Endothelial cell of umbilical vein (primary cell): ENCODE measurements around the gene KCTD21. TPM values are rescaled to one million over a fixed set of nuclear protein-coding genes. Genes with fewer than 3 reads are reported as not detected.

ENCODE experiments used
- BruUV-seq: library from RNA; stranded (reverse); fragments of 400-500 nt; replicated peaks from 2 replicates; lab custom pipeline; 2021; lab: Mats Ljungman, UMichigan
- CTCF ChIA-PET: fragments of 300-600, 350-600 bp; sonication (Branson Sonifier 250); formaldehyde crosslinking; loops from one replicate; lab custom pipeline; 2021; ENCODE audit warnings: antibody characterized with exemption, inconsistent platforms; lab: Charles Lee
- POLR2A ChIA-PET: fragments of 300-600, 350-600 bp; sonication (Branson Sonifier 250); formaldehyde crosslinking; loops from one replicate; lab custom pipeline; 2021; ENCODE audit warnings: antibody characterized with exemption, inconsistent platforms; lab: Charles Lee
- DNase-seq: peaks from one replicate; pipeline ENCODE4 v3.0.0-alpha.2; 2011; ENCODE audit warnings: low read depth, low spot score
- FAIRE-seq: peaks from 2 replicates; lab custom pipeline; 2011; peaks lifted over from hg19 to GRCh38; lab: Jason Lieb, UNC
- H2AFZ ChIP-seq: 2 replicates; pipeline ENCODE4 v1.6.0; 2012; ENCODE audit warnings: low read depth, low read length, control low read depth, inconsistent platforms
- H3K27ac ChIP-seq: 2 replicates; pipeline ENCODE4 v1.5.1; 2011; ENCODE audit warnings: low read depth, mild to moderate bottlenecking, control low read depth, low read length, moderate library complexity; ENCODE audit not compliant: insufficient read depth
- H3K27me3 ChIP-seq, 2 experiments: 2 replicates each; pipeline versions ENCODE4 v1.6.0 to v1.6.1; 2011; ENCODE audit warnings: low read length in 2 of 2, mixed read lengths in 1 of 2; ENCODE audit not compliant: control insufficient read depth in 2 of 2, insufficient read depth in 2 of 2
- H3K36me3 ChIP-seq, 2 experiments: 2 replicates in 1 of 2; 3 replicates in 1 of 2; pipeline ENCODE4 v1.5.1; 2011; ENCODE audit warnings: low read length in 2 of 2, mild to moderate bottlenecking in 1 of 2, moderate library complexity in 1 of 2; ENCODE audit not compliant: control insufficient read depth in 2 of 2, insufficient read depth in 2 of 2; ENCODE audit errors: extremely low read depth in 1 of 2
- H3K4me1 ChIP-seq: 3 replicates; pipeline ENCODE4 v1.5.1; 2011; ENCODE audit warnings: mild to moderate bottlenecking, low read length; ENCODE audit not compliant: control insufficient read depth, insufficient read depth; ENCODE audit errors: extremely low read depth
- H3K4me2 ChIP-seq: 2 replicates; pipeline ENCODE4 v1.6.1; 2011; ENCODE audit warnings: low read length, control low read depth, mixed read lengths; ENCODE audit not compliant: insufficient read depth
- H3K4me3 ChIP-seq, 3 experiments: fragments of 200-600 bp in 1 of 3; sonication (generic), shearing (Covaris generic) in 1 of 3; replicated peaks in 1 of 3; 2 replicates each; pipeline ENCODE4 v1.5.1; 2011 to 2016; ENCODE audit warnings: control low read depth in 3 of 3, low read length in 3 of 3, mild to moderate bottlenecking in 2 of 3, inconsistent platforms in 1 of 3, low read depth in 1 of 3, moderate library complexity in 1 of 3; ENCODE audit not compliant: insufficient read depth in 1 of 3
- H3K79me2 ChIP-seq: 2 replicates; pipeline ENCODE4 v1.6.0; 2012; ENCODE audit warnings: low read length, inconsistent platforms; ENCODE audit not compliant: control insufficient read depth, insufficient read depth
- H3K9ac ChIP-seq: replicated peaks from 2 replicates; pipeline ENCODE3; 2011; ENCODE audit warnings: low read length, control low read depth; ENCODE audit not compliant: insufficient read depth; ENCODE audit errors: extremely low read depth
- H3K9me1 ChIP-seq: replicated peaks from 3 replicates; pipeline ENCODE4 v1.6.0; 2011; ENCODE audit warnings: mild to moderate bottlenecking, low read length; ENCODE audit not compliant: control insufficient read depth, insufficient read depth; ENCODE audit errors: extremely low read depth
- H3K9me3 ChIP-seq: replicated peaks from 2 replicates; pipeline ENCODE4 v1.5.1; 2012; ENCODE audit warnings: low read length, inconsistent platforms; ENCODE audit not compliant: control insufficient read depth, insufficient read depth
- H4K20me1 ChIP-seq: replicated peaks from 2 replicates; pipeline ENCODE3; 2011; ENCODE audit warnings: mild to moderate bottlenecking, low read length; ENCODE audit not compliant: control insufficient read depth, insufficient read depth; ENCODE audit errors: extremely low read depth
- CTCF ChIP-seq, 2 donors: IDR thresholded peaks; 1 replicate in 1 of 2; 2 replicates in 1 of 2; pipeline ENCODE4 v1.5.1; 2011; ENCODE audit warnings: low read length in 2 of 2, mild to moderate bottlenecking in 2 of 2, moderate library complexity in 2 of 2, control low read depth in 1 of 2, inconsistent platforms in 1 of 2, low read depth in 1 of 2; ENCODE audit not compliant: insufficient read depth in 1 of 2; ENCODE audit errors: extremely low read depth in 1 of 2
- FOS ChIP-seq: IDR thresholded peaks from 2 replicates; pipeline ENCODE4 v1.6.1; 2011; ENCODE audit warnings: mild to moderate bottlenecking, low read length, moderate library complexity, borderline replicate concordance; ENCODE audit not compliant: insufficient read depth
- MAX ChIP-seq: IDR thresholded peaks from 2 replicates; pipeline ENCODE4 v1.6.1; 2011; ENCODE audit not compliant: insufficient read depth, insufficient read length
- POLR2A ChIP-seq: IDR thresholded peaks from 2 replicates; pipeline ENCODE4 v1.6.1; 2012; ENCODE audit warnings: low read depth, mild to moderate bottlenecking, control low read depth, low read length
- dilution Hi-C: fragments of 300-500 bp; cut with MboI; formaldehyde crosslinking; loops from one replicate; pipeline ENCODE4 v1.15.0; 2019; ENCODE audit warnings: low sequenced_read_pairs; ENCODE audit not compliant: extremely low pct_ligation_motif_present
- intact Hi-C: fragments of 100-400 bp; cut with micrococcal nuclease; formaldehyde crosslinking; loops from one replicate; pipeline ENCODE4 v1.10.0; 2022
- polyA plus RNA-seq, 4 experiments: library from polyadenylated mRNA; depleted of rRNA in 3 of 4; stranded (reverse) in 3 of 4; unstranded in 1 of 4; fragments of >200 nt; gene quantifications; 2 replicates each; pipeline versions ENCODE4 v1.2.1 to v1.2.3, GENCODE V29; 2011 to 2012; ENCODE audit warnings: missing spikeins in 1 of 4
- total RNA-seq: library from RNA; stranded (reverse); gene quantifications from 2 replicates; pipeline ENCODE4 v1.2.3, GENCODE V29; 2021

Gene KCTD21
- total and polyA plus RNA-seq, 2 donors (not counting 3 experiments of a cell fraction or from before 2014, with no cell fraction given), result 8.5 to 11.9 TPM

- POLR2A ChIA-PET, result no interaction called here
These were observed 41.9 kb upstream of the KCTD21 start for GRCh38 chr11:78230161-78230877.

More at GRCh38 chr11:78230161-78230877, 41.9 kb upstream of the KCTD21 start:
- BruUV-seq, result no TSS peak
- Histone ChIP-seq H3K9me1 (no peaks in the 10 kb centered on the region), H3K4me2 (no peak overlapping the region), H3K36me3 (peaks cover 0 to 5% of the 10 kb centered on the region in 2 experiments), H2AFZ (no peak overlapping the region), H4K20me1 (no peaks in the 10 kb centered on the region), H3K27ac (no peak overlapping the region), H3K9me3 (no peaks in the 10 kb centered on the region), H3K27me3 (no peaks in the 10 kb centered on the region), H3K9ac (no peak overlapping the region), H3K4me3 (no peak overlapping the region), H3K4me1 (peaks cover 4% of the 10 kb centered on the region), H3K79me2 (no peaks in the 10 kb centered on the region)
- dilution Hi-C loops, result no loop called here
- DNase-seq (no peak), FAIRE-seq (no peak)
- intact Hi-C loops, result no loop called here
- TF ChIP-seq POLR2A (no peak), FOS (no peak), CTCF (IDR thresholded peaks at IDR 0.05; ENCODE audit: extremely low read depth in 1 of 2, insufficient read depth in 1 of 2, low read depth in 1 of 2, low read length in 2 of 2) (no peak), MAX (no peak)
- CTCF ChIA-PET, result interaction anchor here (5.7 kb wide), 1 partner anchor 336 kb away, joined by 254 read pairs; no protein-coding TSS in a partner anchor
